B cell (primary cell): ENCODE data around the gene COX10.

Experiments used
- EZH2 ChIP-seq: IDR thresholded peaks from 2 replicates; pipeline ENCODE4 v1.6.1; 2012; ENCODE audit warnings: borderline replicate concordance, low read depth, mild to moderate bottlenecking, moderate library complexity, low read length; ENCODE audit not compliant: insufficient read depth, poor library complexity, severe bottlenecking
- TF ChIP-seq, protein P1 (sequence below): fragments of 200-600 bp; IDR thresholded peaks from one replicate; pipeline ENCODE4 v1.8.0; 2022; ENCODE audit warnings: antibody characterized with exemption, mild to moderate bottlenecking

DNA sequence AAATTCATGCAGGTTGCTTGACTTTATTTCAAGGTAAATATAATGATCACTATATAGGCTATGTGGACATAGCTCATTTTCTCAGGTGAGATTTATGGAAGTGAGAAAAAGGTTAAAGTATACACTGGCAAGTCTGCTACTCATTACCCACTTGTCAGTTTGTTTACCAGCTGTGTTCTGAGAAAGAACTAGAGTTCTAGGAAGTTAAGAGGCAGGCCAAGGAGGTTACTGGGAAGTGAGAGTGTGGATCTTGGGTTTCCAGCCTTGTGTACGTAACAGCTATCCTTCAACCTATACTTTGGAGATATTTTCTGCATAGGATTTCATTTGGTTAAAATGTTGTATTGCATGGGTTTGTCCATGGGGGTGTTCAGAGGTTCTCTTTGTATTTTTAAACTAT is 31.9 kb upstream of the COX10 start:
- TF ChIP-seq, protein P1, sequence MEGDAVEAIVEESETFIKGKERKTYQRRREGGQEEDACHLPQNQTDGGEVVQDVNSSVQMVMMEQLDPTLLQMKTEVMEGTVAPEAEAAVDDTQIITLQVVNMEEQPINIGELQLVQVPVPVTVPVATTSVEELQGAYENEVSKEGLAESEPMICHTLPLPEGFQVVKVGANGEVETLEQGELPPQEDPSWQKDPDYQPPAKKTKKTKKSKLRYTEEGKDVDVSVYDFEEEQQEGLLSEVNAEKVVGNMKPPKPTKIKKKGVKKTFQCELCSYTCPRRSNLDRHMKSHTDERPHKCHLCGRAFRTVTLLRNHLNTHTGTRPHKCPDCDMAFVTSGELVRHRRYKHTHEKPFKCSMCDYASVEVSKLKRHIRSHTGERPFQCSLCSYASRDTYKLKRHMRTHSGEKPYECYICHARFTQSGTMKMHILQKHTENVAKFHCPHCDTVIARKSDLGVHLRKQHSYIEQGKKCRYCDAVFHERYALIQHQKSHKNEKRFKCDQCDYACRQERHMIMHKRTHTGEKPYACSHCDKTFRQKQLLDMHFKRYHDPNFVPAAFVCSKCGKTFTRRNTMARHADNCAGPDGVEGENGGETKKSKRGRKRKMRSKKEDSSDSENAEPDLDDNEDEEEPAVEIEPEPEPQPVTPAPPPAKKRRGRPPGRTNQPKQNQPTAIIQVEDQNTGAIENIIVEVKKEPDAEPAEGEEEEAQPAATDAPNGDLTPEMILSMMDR, result no peak
- TF ChIP-seq EZH2, result no peak
